ENCODE measurements around the gene ARID1B.

ARID1B gene

GRCh38 chr6:156884306-156884705 lies 107.1 kb downstream of the ARID1B start:
- no peak for DNase-seq (ENCODE audit: low read depth)
- TF ChIP-seq CTCF (IDR thresholded peaks at IDR 0.05; ENCODE audit: control insufficient read depth, insufficient read depth, low read depth, low read length, missing control alignments), result no peak
- H3K4me3 ChIP-seq (ENCODE audit: control insufficient read depth, low read depth, low read length), result no peak overlapping the region

GRCh38 chr6:156885562-156885961 lies 108.4 kb downstream of the ARID1B start:
- no peak for DNase-seq (ENCODE audit: low read depth)
- TF ChIP-seq CTCF (IDR thresholded peaks at IDR 0.05; ENCODE audit: control insufficient read depth, insufficient read depth, low read depth, low read length, missing control alignments), result no peak
- no peak overlapping the region for H3K4me3 ChIP-seq (ENCODE audit: control insufficient read depth, low read depth, low read length)

GRCh38 chr6:156886409-156886808 lies 109.2 kb downstream of the ARID1B start:
- no peak overlapping the region for H3K4me3 ChIP-seq (ENCODE audit: control insufficient read depth, low read depth, low read length)
- no peak for DNase-seq (ENCODE audit: low read depth)
- no peak for TF ChIP-seq CTCF (IDR thresholded peaks at IDR 0.05; ENCODE audit: control insufficient read depth, insufficient read depth, low read depth, low read length, missing control alignments)

GRCh38 chr6:156887623-156888269 lies 110.6 kb downstream of the ARID1B start:
- DNase-seq (ENCODE audit: low read depth), result no peak
- no peak for TF ChIP-seq CTCF (IDR thresholded peaks at IDR 0.05; ENCODE audit: control insufficient read depth, insufficient read depth, low read depth, low read length, missing control alignments)
- H3K4me3 ChIP-seq (ENCODE audit: control insufficient read depth, low read depth, low read length), result no peak overlapping the region

GRCh38 chr6:156889469-156889868 lies 112.3 kb downstream of the ARID1B start:
- TF ChIP-seq CTCF (IDR thresholded peaks at IDR 0.05; ENCODE audit: control insufficient read depth, insufficient read depth, low read depth, low read length, missing control alignments), result no peak
- DNase-seq (ENCODE audit: low read depth), result no peak
- no peak overlapping the region for H3K4me3 ChIP-seq (ENCODE audit: control insufficient read depth, low read depth, low read length)

GRCh38 chr6:156889986-156890385 lies 112.8 kb downstream of the ARID1B start:
- TF ChIP-seq CTCF (IDR thresholded peaks at IDR 0.05; ENCODE audit: control insufficient read depth, insufficient read depth, low read depth, low read length, missing control alignments), result no peak

More at GRCh38 chr6:156889986-156890385, 112.8 kb downstream of the ARID1B start:
- DNase-seq (ENCODE audit: low read depth), result no peak
- H3K4me3 ChIP-seq (ENCODE audit: control insufficient read depth, low read depth, low read length), result no peak overlapping the region
